Measurements from ENCODE around the gene RABEPK. TPM values are rescaled to one million over a fixed set of nuclear protein-coding genes. Genes with fewer than 3 reads are reported as not detected.

RABEPK gene
- total RNA-seq, 1 donor from 2014 or later, result 19.4 TPM

Other genes with a start within 250 kb of the RABEPK start
- gene SCAI, start 57.0 kb upstream of the RABEPK start, total RNA-seq, result 7.5 and 12.5 TPM in 2 replicates
- gene PPP6C, start 10.7 kb upstream of the RABEPK start, total RNA-seq, result 37.8 and 39.0 TPM in 2 replicates
- 89.3 and 142 TPM in 2 replicates for gene HSPA5, start 40.8 kb downstream of the RABEPK start, total RNA-seq
- gene GAPVD1, start 61.3 kb downstream of the RABEPK start, total RNA-seq, result 30.4 and 40.2 TPM in 2 replicates

Measured in myocyte (in vitro differentiated cells).